Measurements from ENCODE around the gene OPCML. TPM values are rescaled to one million over a fixed set of nuclear protein-coding genes. Genes with fewer than 3 reads are reported as not detected.

OPCML gene
- total RNA-seq, 1 experiment from 2014 or later: 0.94 TPM

DNA sequence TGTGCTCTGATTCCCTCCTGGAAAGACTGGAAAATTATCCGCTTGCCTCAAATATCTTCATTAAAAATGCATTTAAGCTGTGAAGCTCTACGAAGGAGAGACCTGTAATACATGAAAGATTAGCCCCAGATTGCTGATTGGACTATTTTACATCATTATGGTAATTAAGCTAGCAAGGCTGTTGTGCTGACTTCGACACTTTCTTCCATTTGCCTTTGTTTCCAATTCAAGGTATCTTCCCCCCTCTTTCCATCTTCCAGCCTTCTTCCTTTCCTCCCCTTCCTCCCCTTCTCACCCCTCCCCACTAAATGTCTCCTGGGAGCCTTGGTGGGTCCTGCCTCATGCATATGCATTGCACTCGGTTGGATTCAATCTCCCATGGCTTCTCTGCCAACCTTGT is 710.8 kb downstream of the OPCML start:
- Histone ChIP-seq H3K4me1 (ENCODE audit: insufficient read depth, low read length) (no peaks in the 10 kb centered on the region; the same call in 1 of the 2 replicates), H3K79me1 (ENCODE audit: insufficient read depth, low read depth, low read length, poor library complexity, severe bottlenecking) (no peaks in the 10 kb centered on the region), H2BK120ac (ENCODE audit: low read depth, low read length, poor library complexity, severe bottlenecking) (no peak overlapping the region), H4K20me1 (ENCODE audit: control insufficient read depth, insufficient read depth, insufficient read length) (no peaks in the 10 kb centered on the region), H4K8ac (replicated peaks; ENCODE audit: insufficient read length, low read depth, low read length) (no peak overlapping the region), H3K4ac (ENCODE audit: low read depth, low read length) (no peak overlapping the region), H2AFZ (ENCODE audit: low read length) (no peak overlapping the region), H2BK15ac (ENCODE audit: low read depth, low read length) (no peak overlapping the region), H3T11ph (ENCODE audit: low read length) (no peak overlapping the region), H3K79me2 (ENCODE audit: insufficient read depth, low read length) (no peaks in the 10 kb centered on the region), H3K9ac (ENCODE audit: extremely low read depth, insufficient read length, low read length) (no peak overlapping the region), H3K9me3 (ENCODE audit: control insufficient read depth, low read depth, low read length) (no peaks in the 10 kb centered on the region), H2BK5ac (ENCODE audit: insufficient read length, low read length) (no peak overlapping the region), H3K14ac (ENCODE audit: insufficient read depth, low read length) (no peak overlapping the region), H3K18ac (ENCODE audit: insufficient read length, low read depth, low read length) (no peak overlapping the region), H3K4me2 (ENCODE audit: insufficient read depth, insufficient read length, low read length) (no peak overlapping the region), H3K27ac (ENCODE audit: insufficient read length, low read depth, low read length) (no peak overlapping the region), H2BK20ac (ENCODE audit: low read depth, low read length, poor library complexity, severe bottlenecking) (no peak overlapping the region), H2AK5ac (ENCODE audit: insufficient read length, low read length) (no peak overlapping the region), H3K23me2 (ENCODE audit: insufficient read length, low read depth, low read length, poor library complexity, severe bottlenecking) (no peaks in the 10 kb centered on the region), H3K23ac (ENCODE audit: insufficient read length, low read depth, low read length) (no peak overlapping the region), H4K5ac (ENCODE audit: insufficient read length, low read depth, low read length) (no peak overlapping the region), H3K27me3 (ENCODE audit: insufficient read depth, low read length) (no peaks in the 10 kb centered on the region), H2BK12ac (ENCODE audit: insufficient read length, low read depth, low read length) (no peak overlapping the region), H4K91ac (ENCODE audit: insufficient read length, low read depth, low read length) (no peak overlapping the region), H3K56ac (ENCODE audit: insufficient read length, low read depth, low read length) (no peak overlapping the region)
- DNase-seq: no peak
- H3K4me3 Mint-ChIP-seq: no peak overlapping the region
- H3K4me1 Mint-ChIP-seq: peaks cover 17 to 21% of the 10 kb centered on the region in 2 experiments
- no peak overlapping the region for H3K27ac Mint-ChIP-seq
- no CpG with 5 or more reads among the region's 4 CpGs for WGBS (ENCODE audit: extremely low coverage, insufficient read length, low lambda C conversion rate)
- H3K9me3 Mint-ChIP-seq: no peaks in the 10 kb centered on the region
- no peaks in the 10 kb centered on the region for H3K36me3 Mint-ChIP-seq (ENCODE audit: insufficient read depth in 1 of 3, low read depth in 3 of 3)
- H3K27me3 Mint-ChIP-seq (ENCODE audit: low read depth): no peaks in the 10 kb centered on the region
- TF ChIP-seq, protein P1, sequence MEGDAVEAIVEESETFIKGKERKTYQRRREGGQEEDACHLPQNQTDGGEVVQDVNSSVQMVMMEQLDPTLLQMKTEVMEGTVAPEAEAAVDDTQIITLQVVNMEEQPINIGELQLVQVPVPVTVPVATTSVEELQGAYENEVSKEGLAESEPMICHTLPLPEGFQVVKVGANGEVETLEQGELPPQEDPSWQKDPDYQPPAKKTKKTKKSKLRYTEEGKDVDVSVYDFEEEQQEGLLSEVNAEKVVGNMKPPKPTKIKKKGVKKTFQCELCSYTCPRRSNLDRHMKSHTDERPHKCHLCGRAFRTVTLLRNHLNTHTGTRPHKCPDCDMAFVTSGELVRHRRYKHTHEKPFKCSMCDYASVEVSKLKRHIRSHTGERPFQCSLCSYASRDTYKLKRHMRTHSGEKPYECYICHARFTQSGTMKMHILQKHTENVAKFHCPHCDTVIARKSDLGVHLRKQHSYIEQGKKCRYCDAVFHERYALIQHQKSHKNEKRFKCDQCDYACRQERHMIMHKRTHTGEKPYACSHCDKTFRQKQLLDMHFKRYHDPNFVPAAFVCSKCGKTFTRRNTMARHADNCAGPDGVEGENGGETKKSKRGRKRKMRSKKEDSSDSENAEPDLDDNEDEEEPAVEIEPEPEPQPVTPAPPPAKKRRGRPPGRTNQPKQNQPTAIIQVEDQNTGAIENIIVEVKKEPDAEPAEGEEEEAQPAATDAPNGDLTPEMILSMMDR (conservative IDR thresholded peaks at IDR 0.05): no peak

All from H9 (cell line).